NCI-H446 treated with DMSO at 0.1 percent for 48 hours (cell line): ENCODE results near the gene NPFF.

Experiments used
- DNase-seq: peaks from one replicate; lab custom pipeline; 2025; lab: John Stamatoyannopoulos, UW

Gene NPFF

DNA sequence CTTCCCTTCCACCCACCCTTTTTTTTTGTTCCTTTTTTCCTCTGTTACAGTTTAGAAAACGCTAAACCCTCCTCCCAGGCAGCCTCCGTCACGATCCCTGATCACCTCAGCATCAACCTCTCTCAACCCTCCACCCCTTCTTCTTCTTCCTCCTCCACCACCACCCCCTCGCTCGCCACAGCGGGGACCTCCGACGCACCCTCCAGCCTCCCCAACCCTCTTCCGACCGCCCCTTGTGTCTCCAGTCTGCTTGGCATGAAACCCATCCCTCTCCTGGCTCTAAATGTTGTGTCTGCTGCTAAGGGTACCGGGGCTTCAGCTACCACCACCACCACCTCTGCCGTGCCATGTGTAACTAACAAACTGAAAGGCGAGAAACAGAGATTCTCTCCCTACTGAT, 32.5 kb downstream of the NPFF start:
- no peak for DNase-seq

DNA sequence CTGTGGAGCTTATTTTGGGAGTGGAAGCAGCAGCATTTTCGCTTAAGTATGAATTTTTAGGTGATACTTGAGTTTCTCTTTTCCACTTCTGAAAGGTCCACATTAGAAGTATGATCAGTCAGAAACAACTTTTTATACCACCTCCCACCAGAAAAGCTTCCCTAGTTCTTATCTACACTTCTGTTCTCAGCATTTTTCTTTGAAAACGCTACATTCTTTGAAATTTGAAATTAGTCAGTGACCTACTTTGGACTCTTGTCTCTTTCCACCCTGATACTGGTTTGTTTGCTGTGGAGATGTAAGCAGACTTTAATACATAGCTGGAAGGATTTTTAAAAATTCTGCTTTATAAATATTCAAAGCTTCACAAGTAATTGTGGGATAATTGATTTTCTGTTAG, 33.2 kb downstream of the NPFF start:
- DNase-seq: no peak

DNA sequence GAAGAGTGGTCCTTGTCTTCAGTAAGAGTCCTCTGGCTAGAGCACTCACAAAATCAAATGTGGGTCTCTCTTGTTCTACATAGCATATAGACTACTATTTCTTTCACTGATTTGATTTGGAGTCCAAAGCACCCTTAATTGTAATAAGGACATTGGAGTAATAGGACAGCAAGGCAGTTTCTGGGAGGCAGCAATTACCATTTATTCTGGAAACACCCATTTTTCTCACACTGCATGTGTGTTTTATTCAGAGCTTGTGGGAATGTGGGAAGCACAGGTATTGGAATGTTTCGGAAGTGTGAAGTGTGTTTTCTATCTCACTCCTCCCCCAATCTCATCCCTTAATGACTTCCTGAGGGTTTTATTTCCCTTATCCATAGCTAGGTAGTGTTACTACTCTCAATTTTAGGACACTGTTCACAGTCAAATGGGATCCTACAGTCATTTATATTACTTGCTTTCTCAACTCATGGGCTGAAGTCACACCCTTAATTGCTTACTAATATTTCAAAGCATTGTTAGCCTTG, 35.2 kb downstream of the NPFF start:
- DNase-seq: no peak

DNA sequence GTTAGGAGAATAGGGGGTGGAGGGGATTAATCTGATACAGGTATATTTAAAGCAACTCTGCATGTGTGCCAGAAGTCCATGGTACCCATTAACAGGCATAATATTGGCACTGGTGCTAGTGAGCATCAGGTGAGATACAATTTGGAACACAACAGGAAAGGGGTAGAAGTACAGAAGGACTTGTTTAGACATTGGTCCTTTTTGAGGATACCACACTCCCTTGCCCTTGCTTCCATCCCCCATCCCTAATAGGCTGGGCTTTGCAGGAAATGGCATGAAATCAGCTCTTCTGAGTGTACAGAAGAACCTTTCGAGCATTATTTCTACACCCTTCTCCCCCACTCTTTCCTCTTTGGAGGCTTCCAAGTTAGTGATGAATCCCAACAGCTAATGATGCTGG, 39.0 kb downstream of the NPFF start:
- DNase-seq: no peak

DNA sequence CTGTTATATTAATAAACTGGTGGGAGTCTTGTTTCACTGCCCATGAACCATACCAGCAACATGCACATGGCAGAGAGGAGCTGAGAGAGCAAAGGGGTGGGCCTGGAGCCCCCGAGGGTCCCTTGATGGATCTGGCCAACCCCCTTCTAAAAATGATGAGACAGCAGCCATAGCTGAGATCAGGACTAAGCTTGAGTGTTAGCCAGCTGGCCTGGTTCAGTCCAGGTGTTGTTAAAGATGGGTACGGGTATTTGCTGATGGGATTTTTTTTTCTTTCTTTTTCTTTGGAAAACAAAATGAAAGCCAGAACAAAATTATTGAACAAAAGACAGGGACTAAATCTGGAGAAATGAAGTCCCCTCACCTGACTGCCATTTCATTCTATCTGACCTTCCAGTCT, 39.4 kb downstream of the NPFF start:
- no peak for DNase-seq

DNA sequence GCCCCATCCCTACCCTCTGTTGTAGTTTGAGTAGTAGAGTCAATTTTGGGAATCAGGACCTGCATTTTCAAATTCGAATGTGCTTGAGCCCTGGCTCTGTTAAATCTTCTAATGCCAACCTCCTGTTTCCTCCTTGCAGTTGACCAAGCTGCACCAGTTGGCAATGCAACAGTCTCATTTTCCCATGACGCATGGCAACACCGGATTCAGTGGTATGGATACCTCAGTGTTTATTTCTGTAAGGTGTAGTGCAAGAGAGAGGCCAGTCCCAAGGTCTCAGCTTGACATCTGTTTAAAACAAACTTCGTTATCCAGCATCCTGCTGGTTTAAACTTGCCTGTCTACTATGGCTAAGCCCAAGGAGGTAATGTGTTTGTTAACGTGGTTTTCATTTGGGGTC, 40.2 kb downstream of the NPFF start:
- no peak for DNase-seq

DNA sequence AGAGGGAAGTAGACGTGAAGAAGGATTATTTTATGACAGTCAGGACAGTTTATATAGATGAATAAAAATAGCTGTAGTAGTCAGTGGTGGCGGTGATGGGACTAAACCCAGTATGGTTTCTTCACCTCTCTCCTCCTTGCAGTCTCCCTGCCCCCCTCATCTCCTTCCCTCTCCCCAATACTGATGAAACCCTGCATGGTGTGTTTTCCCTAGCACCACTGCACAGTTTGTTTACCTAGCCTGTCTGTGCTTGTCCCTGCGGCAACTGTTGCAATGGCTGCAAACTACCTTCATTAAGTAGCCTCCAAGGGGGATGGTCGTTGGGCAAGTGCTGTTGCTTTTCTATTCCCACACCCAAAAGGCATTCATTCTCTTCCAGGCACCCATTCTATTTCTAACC, 40.6 kb downstream of the NPFF start:
- DNase-seq: no peak

DNA sequence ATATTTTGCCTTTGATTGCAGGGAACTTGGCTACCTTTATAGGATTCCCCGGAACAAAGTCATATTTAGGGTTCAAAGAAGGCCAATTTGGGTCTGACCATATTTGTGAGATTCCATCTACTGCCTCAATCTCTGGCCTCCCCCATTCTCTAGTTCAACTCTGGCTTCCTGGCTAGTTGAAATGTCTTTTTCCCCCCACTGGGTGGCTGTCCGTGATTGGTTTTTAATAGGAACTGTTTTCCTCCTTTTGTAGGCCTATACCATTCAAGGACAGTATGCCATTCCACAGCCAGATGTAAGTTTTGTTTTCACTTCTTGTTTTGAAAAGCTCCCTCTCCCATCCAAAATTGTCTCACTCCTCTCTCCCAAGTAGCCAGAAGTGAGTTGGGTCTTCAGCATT, 41.6 kb downstream of the NPFF start:
- no peak for DNase-seq

DNA sequence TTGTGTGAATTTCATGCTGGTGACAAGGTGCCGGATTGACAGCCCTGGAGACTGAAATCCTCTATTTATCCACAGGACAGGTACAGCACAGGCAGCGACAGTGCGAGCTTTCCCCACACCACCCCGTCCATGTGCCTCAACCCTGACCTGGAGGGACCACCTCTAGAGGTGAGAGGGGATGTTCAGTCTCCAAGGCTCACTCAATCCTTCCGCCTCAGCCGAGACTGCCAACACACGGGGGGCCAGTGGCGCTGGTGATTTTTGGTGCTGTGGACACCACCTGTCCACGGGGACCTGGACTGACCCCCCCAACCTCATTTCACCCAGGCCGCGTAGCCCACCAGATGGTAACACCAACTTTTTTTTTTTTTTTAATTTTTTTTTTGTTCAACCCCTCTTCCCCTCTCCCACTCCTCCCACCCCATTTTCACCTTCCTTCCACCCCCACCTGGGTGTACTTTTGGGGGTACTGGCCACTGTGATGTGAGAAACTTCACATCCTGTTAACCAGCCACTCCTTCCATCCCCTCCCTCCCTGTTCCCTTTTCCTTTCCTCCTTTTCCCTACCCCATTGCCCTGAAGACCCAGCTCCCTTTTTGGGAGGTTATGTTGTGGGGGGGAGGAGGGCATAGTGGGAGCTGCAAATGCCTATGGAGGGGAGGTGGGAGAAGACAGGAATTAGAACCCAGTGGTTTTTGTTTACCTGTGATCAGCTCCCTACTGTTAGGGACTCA, 42.4 kb downstream of the NPFF start:
- DNase-seq: no peak

DNA sequence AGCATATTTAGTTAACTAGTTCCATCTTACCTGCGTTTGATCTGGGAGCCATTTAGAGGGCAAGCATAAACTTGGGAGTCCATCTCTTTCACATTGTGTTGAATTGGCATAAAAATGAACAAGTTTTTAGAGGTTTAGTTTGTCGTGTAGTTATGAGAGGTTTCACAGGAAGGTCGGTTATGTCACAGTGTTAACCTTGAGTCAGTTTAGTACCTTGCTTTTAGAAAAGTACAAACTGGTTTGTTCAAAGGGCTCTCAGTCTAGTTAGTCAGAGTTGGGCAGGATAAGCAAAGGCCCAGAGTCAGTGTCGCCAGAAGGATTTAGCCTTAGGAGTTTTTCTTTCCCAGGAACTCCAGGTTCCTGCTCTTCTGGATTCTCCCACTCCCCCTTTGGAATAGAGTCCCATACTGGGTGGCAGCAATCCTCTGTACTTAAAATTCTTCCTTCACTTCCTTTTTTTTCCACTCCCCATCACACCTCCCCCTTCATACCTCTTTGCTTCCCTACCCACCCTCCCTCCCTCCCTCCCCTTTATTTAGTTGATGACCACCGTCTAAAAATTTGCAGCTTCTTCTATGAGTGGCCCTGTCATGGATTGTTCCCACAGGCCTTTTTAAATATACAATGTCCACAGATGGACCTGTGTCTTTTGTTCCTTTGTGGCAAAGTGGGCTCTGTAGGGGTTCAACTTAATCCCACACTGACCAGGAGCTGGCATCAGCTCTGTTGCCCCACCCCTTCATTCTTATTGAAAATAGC, 43.3 kb downstream of the NPFF start:
- no peak for DNase-seq

DNA sequence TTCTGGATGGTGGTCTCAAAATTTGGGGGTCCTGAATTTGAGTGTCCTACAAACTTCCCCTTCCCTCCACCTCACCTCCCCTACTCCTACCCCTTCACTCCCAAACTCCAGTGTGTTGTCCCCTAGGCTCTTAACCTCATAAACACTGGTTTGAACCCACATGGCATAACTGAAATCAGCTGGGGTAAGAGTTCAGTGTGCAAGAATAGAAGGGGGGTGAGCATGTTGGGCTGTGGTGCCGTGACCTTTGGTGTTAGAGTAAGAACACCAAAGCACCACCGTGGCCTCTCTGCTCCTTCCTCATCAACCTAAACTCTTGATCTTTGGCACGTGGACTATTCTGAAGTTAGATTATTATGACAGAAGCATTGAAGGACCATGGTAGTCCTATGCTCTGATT, 44.3 kb downstream of the NPFF start:
- DNase-seq: no peak

DNA sequence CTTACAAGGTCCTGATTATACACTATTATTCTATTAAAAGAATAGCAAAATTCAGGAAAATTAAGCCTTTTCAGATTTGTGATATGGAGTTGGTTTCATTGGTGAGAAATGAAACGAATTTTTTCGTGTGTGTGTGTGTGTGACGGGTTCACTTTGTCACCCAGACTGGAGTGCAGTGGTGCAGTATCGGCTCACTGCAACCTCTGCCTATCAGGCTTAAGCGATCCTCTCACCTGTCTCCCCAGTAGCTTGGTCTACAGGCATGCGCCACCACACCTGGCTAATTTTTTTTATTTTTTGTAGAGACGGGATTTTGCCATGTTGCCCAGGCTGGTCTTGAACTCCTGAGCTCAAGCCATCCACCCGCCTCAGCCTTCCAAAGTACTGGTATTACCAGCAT, 45.7 kb downstream of the NPFF start:
- DNase-seq: no peak

DNA sequence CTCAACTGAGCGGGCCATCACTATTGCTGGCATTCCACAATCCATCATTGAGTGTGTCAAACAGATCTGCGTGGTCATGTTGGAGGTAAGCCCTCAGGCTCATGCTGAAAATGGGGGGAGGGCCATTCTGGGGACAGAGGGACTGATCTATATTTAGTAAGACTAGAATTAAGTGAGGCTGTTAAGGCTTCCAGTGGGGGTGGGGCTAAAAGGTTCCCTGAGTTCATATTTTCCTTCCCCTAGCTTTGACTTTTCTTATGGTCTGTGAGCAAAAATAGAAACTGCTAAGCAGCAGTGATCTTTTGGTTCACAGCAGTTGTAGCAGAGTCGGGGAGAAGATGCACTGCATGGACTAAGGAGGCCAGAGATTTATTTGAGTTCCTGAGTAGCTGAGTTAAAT, 46.2 kb downstream of the NPFF start:
- no peak for DNase-seq

DNA sequence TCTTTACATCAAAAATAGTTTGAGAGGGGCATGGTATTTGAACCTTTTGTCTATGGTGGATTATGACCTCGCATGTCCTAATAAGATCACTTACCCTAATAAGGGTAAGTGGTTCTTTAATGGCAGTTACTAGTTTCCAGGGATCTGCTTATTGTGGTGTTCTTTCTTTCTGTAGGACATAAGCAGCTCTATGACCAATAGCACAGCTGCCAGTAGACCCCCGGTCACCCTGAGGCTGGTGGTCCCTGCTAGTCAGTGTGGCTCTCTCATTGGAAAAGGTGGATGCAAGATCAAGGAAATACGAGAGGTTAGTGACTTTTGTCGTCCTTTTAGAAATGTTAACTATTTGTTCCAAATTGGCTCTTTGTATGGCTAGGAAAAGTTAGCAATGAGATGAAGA, 48.2 kb downstream of the NPFF start:
- no peak for DNase-seq
